Liver (tissue), 9 donors: ENCODE data around the gene GRIP2. TPM values are rescaled to one million over a fixed set of nuclear protein-coding genes. Genes with fewer than 3 reads are reported as not detected.

ENCODE experiments used
- DNase-seq: peaks from one replicate; pipeline ENCODE4 v3.0.0-alpha.2; 2017; ENCODE audit warnings: low spot score
- H3K27ac ChIP-seq, 2 donors: one replicate each; pipeline ENCODE4 v1.7.0; 2013; ENCODE audit warnings: inconsistent platforms in 2 of 2, low read length in 2 of 2, control low read depth in 1 of 2, low read depth in 1 of 2, mild to moderate bottlenecking in 1 of 2
- H3K27me3 ChIP-seq, 4 donors: one replicate each; pipeline versions ENCODE4 v1.6.1 to v1.7.0; 2013; ENCODE audit warnings: low read length in 3 of 4, inconsistent platforms in 1 of 4, mild to moderate bottlenecking in 1 of 4, moderate library complexity in 1 of 4; ENCODE audit not compliant: control insufficient read depth in 4 of 4, insufficient read depth in 4 of 4
- H3K36me3 ChIP-seq, 4 donors: one replicate each; pipeline versions ENCODE4 v1.6.1 to v1.7.0; 2013; ENCODE audit warnings: low read length in 3 of 4, mild to moderate bottlenecking in 3 of 4, low read depth in 1 of 4, moderate library complexity in 1 of 4; ENCODE audit not compliant: control insufficient read depth in 4 of 4, insufficient read depth in 3 of 4
- H3K4me1 ChIP-seq, 4 donors: one replicate each; pipeline versions ENCODE4 v1.6.1 to v1.7.0; 2013; ENCODE audit warnings: low read length in 3 of 4, mild to moderate bottlenecking in 3 of 4, moderate library complexity in 1 of 4; ENCODE audit not compliant: control insufficient read depth in 4 of 4, insufficient read depth in 4 of 4
- H3K4me3 ChIP-seq, 3 donors: one replicate each; pipeline versions ENCODE4 v1.6.1 to v1.7.0; 2013; ENCODE audit warnings: low read length in 3 of 3, control low read depth in 1 of 3, low read depth in 1 of 3, mild to moderate bottlenecking in 1 of 3
- H3K9ac ChIP-seq, 2 donors: one replicate each; pipeline ENCODE4 v1.7.0; 2013; ENCODE audit warnings: low read length in 2 of 2, mild to moderate bottlenecking in 2 of 2, moderate library complexity in 2 of 2, control low read depth in 1 of 2, low read depth in 1 of 2
- H3K9me3 ChIP-seq, 4 donors: one replicate each; pipeline versions ENCODE4 v1.6.1 to v1.7.0; 2013; ENCODE audit warnings: low read length in 3 of 4; ENCODE audit not compliant: control insufficient read depth in 4 of 4
- FOXA1 ChIP-seq: IDR thresholded peaks from 2 replicates; pipeline ENCODE4 v1.6.1; 2016; ENCODE audit warnings: antibody characterized with exemption
- FOXA2 ChIP-seq: IDR thresholded peaks from 2 replicates; pipeline ENCODE4 v1.6.1; 2016; ENCODE audit warnings: antibody characterized with exemption
- GABPA ChIP-seq, 2 donors: IDR thresholded peaks in 1 of 2; conservative IDR thresholded peaks in 1 of 2; 2 replicates each; pipeline ENCODE4 v1.6.1; 2016; ENCODE audit warnings: antibody characterized with exemption in 2 of 2, mild to moderate bottlenecking in 1 of 2, moderate library complexity in 1 of 2
- HNF4A ChIP-seq, 2 donors: conservative IDR thresholded peaks; 2 replicates each; pipeline ENCODE4 v1.6.1; 2016; ENCODE audit warnings: antibody characterized with exemption in 2 of 2, mild to moderate bottlenecking in 2 of 2
- HNF4G ChIP-seq: IDR thresholded peaks from 2 replicates; pipeline ENCODE4 v1.6.1; 2016; ENCODE audit warnings: antibody characterized with exemption
- JUND ChIP-seq, 2 donors: IDR thresholded peaks; 2 replicates each; pipeline ENCODE4 v1.6.1; 2016; ENCODE audit warnings: antibody characterized with exemption in 2 of 2
- NR2F2 ChIP-seq: IDR thresholded peaks from 2 replicates; pipeline ENCODE4 v1.6.1; 2016; ENCODE audit warnings: antibody characterized with exemption
- RAD21 ChIP-seq, 2 donors: IDR thresholded peaks; 2 replicates each; pipeline ENCODE4 v1.6.1; 2016; ENCODE audit warnings: antibody characterized with exemption in 2 of 2, mild to moderate bottlenecking in 2 of 2
- SP1 ChIP-seq: IDR thresholded peaks from 2 replicates; pipeline ENCODE4 v1.6.1; 2018; ENCODE audit warnings: antibody characterized with exemption, mild to moderate bottlenecking
- TAF1 ChIP-seq: conservative IDR thresholded peaks from 2 replicates; pipeline ENCODE4 v1.6.1; 2016; ENCODE audit warnings: antibody characterized with exemption, mild to moderate bottlenecking
- WGBS: extraction: QIAGEN DNeasy Blood & Tissue Kit; methylation state at CpG from one replicate; pipeline ENCODE4 v1.1.7; 2013; 5-methylcytosine and 5-hydroxymethylcytosine counted together
- polyA plus RNA-seq, 2 donors: library from polyadenylated mRNA; stranded (reverse) in 1 of 2; unstranded in 1 of 2; fragments of 200-250 nt in 1 of 2; fragments of >200 nt in 1 of 2; fragmentation: Nextera tagmentation in 1 of 2; extraction: Ambion mirVana in 1 of 2; gene quantifications; one replicate each; pipeline versions ENCODE4 v1.2.1 to v1.2.3, GENCODE V29; 2013 to 2015
- total RNA-seq, 2 donors: library from RNA; depleted of rRNA; stranded (reverse); fragments of >200 nt; gene quantifications; one replicate each; pipeline ENCODE4 v1.2.3, GENCODE V29; 2014
- TF ChIP-seq, protein P1 (sequence below): IDR thresholded peaks from 2 replicates; pipeline ENCODE4 v1.6.1; 2016; ENCODE audit warnings: antibody characterized with exemption, mild to moderate bottlenecking
- TF ChIP-seq, protein P2 (sequence below): IDR thresholded peaks from 2 replicates; pipeline ENCODE4 v1.6.1; 2016; ENCODE audit warnings: antibody characterized with exemption
- TF ChIP-seq, protein P3 (sequence below): IDR thresholded peaks from 2 replicates; pipeline ENCODE4 v1.6.1; 2016; ENCODE audit warnings: antibody characterized with exemption
- TF ChIP-seq, protein P4 (sequence below): fragments of 150-350 bp; IDR thresholded peaks from 2 replicates; pipeline ENCODE4 v1.5.1; 2017; ENCODE audit warnings: improper control_type of control experiment, low read depth, low read length; ENCODE audit not compliant: missing input control
- donor health status: healthy.
- donor health status: healthy.
- donor health status: healthy.
- donor health status: healthy.
- donor health status: healthy.

Gene GRIP2
- total and polyA plus RNA-seq, 4 donors = 0.05 to 0.33 (median 0.09) TPM; not detected in 1

DNA sequence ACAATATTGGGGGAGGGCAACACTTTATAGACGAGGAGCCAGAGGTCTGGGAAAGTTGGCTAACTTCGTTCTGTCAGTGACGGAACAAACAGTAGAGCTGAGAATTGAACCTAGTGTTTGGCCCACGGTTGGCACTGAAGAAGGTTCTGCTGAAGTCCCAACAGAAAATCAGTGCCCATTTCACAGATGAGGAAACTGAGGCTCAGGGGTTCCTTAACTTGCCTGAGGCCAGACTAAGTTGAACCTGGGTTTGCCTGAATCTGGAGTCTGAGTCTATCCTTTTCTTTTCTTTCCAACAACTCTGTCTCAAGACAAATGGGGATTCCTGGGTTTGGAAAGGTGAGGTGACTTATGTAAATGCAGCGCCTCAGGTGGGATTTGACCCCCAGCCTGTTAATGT is 82.7 kb downstream of the GRIP2 start:
- H3K4me3 ChIP-seq = no peak overlapping the region
- peaks cover 0 to 4% (median 0%) of the 10 kb centered on the region in 4 donors for H3K27me3 ChIP-seq
- no peaks in the 10 kb centered on the region for H3K36me3 ChIP-seq
- H3K4me1 ChIP-seq = no peaks in the 10 kb centered on the region
- TF ChIP-seq HNF4G (no peak), FOXA2 (no peak), FOXA1 (no peak), TAF1 (no peak), JUND (IDR thresholded peaks at IDR 0.05) (no peak), RAD21 (IDR thresholded peaks at IDR 0.05) (no peak)
- TF ChIP-seq, protein P1, sequence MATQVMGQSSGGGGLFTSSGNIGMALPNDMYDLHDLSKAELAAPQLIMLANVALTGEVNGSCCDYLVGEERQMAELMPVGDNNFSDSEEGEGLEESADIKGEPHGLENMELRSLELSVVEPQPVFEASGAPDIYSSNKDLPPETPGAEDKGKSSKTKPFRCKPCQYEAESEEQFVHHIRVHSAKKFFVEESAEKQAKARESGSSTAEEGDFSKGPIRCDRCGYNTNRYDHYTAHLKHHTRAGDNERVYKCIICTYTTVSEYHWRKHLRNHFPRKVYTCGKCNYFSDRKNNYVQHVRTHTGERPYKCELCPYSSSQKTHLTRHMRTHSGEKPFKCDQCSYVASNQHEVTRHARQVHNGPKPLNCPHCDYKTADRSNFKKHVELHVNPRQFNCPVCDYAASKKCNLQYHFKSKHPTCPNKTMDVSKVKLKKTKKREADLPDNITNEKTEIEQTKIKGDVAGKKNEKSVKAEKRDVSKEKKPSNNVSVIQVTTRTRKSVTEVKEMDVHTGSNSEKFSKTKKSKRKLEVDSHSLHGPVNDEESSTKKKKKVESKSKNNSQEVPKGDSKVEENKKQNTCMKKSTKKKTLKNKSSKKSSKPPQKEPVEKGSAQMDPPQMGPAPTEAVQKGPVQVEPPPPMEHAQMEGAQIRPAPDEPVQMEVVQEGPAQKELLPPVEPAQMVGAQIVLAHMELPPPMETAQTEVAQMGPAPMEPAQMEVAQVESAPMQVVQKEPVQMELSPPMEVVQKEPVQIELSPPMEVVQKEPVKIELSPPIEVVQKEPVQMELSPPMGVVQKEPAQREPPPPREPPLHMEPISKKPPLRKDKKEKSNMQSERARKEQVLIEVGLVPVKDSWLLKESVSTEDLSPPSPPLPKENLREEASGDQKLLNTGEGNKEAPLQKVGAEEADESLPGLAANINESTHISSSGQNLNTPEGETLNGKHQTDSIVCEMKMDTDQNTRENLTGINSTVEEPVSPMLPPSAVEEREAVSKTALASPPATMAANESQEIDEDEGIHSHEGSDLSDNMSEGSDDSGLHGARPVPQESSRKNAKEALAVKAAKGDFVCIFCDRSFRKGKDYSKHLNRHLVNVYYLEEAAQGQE = no peak
- TF ChIP-seq, protein P2, sequence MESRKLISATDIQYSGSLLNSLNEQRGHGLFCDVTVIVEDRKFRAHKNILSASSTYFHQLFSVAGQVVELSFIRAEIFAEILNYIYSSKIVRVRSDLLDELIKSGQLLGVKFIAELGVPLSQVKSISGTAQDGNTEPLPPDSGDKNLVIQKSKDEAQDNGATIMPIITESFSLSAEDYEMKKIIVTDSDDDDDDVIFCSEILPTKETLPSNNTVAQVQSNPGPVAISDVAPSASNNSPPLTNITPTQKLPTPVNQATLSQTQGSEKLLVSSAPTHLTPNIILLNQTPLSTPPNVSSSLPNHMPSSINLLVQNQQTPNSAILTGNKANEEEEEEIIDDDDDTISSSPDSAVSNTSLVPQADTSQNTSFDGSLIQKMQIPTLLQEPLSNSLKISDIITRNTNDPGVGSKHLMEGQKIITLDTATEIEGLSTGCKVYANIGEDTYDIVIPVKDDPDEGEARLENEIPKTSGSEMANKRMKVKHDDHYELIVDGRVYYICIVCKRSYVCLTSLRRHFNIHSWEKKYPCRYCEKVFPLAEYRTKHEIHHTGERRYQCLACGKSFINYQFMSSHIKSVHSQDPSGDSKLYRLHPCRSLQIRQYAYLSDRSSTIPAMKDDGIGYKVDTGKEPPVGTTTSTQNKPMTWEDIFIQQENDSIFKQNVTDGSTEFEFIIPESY = no peak
- H3K27ac ChIP-seq = no peak overlapping the region
- no peaks in the 10 kb centered on the region for H3K9me3 ChIP-seq
- DNase-seq = no peak
- WGBS = 92% methylated on average over 5 of the region's 5 CpGs
- H3K9ac ChIP-seq = no peak overlapping the region

DNA sequence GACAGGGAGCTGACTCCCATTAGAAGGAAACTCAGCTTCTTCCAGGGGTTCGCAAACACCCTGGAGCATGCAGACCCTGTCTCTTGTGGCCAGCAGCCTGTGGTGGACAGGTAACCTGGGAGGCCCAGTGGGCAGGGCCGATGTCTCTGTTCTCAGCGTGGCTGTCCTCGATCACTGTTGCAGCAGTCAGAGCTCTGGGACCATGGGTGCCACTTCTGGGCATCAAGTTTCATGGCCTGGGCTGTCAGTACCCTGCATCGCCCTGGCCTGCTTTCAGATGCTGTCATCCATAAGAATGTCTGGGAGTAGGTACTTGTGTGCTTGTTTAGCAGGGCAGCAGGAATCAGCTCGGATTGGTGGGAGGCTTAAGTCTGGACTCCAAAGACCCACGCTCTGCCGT is 83.3 kb downstream of the GRIP2 start:
- no peaks in the 10 kb centered on the region for H3K9me3 ChIP-seq
- H3K36me3 ChIP-seq = no peaks in the 10 kb centered on the region
- TF ChIP-seq TAF1 (no peak), FOXA1 (no peak), NR2F2 (no peak), SP1 (no peak), RAD21 (IDR thresholded peaks at IDR 0.05) (no peak), HNF4G (no peak), GABPA (IDR thresholded peaks at IDR 0.05 in 1 of 2, conservative IDR thresholded peaks at IDR 0.05 in 1 of 2) (no peak), HNF4A (conservative IDR thresholded peaks at IDR 0.05) (no peak), JUND (IDR thresholded peaks at IDR 0.05) (no peak)
- TF ChIP-seq, protein P3, sequence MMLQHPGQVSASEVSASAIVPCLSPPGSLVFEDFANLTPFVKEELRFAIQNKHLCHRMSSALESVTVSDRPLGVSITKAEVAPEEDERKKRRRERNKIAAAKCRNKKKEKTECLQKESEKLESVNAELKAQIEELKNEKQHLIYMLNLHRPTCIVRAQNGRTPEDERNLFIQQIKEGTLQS = no peak
- TF ChIP-seq, protein P4, sequence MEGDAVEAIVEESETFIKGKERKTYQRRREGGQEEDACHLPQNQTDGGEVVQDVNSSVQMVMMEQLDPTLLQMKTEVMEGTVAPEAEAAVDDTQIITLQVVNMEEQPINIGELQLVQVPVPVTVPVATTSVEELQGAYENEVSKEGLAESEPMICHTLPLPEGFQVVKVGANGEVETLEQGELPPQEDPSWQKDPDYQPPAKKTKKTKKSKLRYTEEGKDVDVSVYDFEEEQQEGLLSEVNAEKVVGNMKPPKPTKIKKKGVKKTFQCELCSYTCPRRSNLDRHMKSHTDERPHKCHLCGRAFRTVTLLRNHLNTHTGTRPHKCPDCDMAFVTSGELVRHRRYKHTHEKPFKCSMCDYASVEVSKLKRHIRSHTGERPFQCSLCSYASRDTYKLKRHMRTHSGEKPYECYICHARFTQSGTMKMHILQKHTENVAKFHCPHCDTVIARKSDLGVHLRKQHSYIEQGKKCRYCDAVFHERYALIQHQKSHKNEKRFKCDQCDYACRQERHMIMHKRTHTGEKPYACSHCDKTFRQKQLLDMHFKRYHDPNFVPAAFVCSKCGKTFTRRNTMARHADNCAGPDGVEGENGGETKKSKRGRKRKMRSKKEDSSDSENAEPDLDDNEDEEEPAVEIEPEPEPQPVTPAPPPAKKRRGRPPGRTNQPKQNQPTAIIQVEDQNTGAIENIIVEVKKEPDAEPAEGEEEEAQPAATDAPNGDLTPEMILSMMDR = no peak
- TF ChIP-seq, protein P2 = no peak
- no peak overlapping the region for H3K4me3 ChIP-seq
- H3K9ac ChIP-seq = no peak overlapping the region
- 95% methylated on average over 8 of the region's 8 CpGs for WGBS
- H3K4me1 ChIP-seq = no peaks in the 10 kb centered on the region
- H3K27me3 ChIP-seq = peaks cover 0 to 4% (median 1%) of the 10 kb centered on the region in 4 donors
- no peak for DNase-seq
- no peak overlapping the region for H3K27ac ChIP-seq
